RWPE2 (cell line): ENCODE measurements around the gene PLEKHD1.

ENCODE experiments used
- ATAC-seq: fragments of 200-7000 bp; cut with Tn5 transposase; 3 replicates; pipeline ENCODE4 v1.9.1; 2021; ENCODE audit warnings: low read depth
- DNase-seq: peaks from one replicate; pipeline ENCODE4 v3.0.0-alpha.2; 2020; ENCODE audit warnings: low spot score
- H3K27ac ChIP-seq: fragments of 450-650 bp; 2 replicates; pipeline ENCODE4 v1.5.1; 2017; ENCODE audit warnings: mild to moderate bottlenecking; ENCODE audit not compliant: poor library complexity, severe bottlenecking
- H3K27me3 ChIP-seq: fragments of 250-450 bp; sonication (Bioruptor Pico); 2 replicates; pipeline ENCODE4 v1.5.1; 2021; ENCODE audit warnings: mild to moderate bottlenecking, moderate library complexity; ENCODE audit not compliant: insufficient read depth, poor library complexity, severe bottlenecking
- H3K36me3 ChIP-seq: fragments of 250-450 bp; sonication (Bioruptor Pico); 2 replicates; pipeline ENCODE4 v1.5.1; 2020; ENCODE audit warnings: low read depth, mild to moderate bottlenecking, moderate library complexity
- H3K4me1 ChIP-seq: fragments of 250-450 bp; sonication (Bioruptor Pico); 2 replicates; pipeline ENCODE4 v1.5.1; 2021; ENCODE audit warnings: mild to moderate bottlenecking, moderate library complexity; ENCODE audit not compliant: insufficient read depth, poor library complexity, severe bottlenecking
- H3K4me3 ChIP-seq: fragments of 250-450 bp; sonication (Bioruptor Pico); 2 replicates; pipeline ENCODE4 v1.5.1; 2021; ENCODE audit warnings: mild to moderate bottlenecking, moderate library complexity; ENCODE audit not compliant: severe bottlenecking
- H3K9me3 ChIP-seq: fragments of 250-450 bp; sonication (Bioruptor Pico); 2 replicates; pipeline ENCODE4 v1.5.1; 2021; ENCODE audit warnings: mild to moderate bottlenecking, moderate library complexity; ENCODE audit not compliant: severe bottlenecking
- CTCF ChIP-seq: fragments of 450-650 bp; IDR thresholded peaks from one replicate; pipeline ENCODE4 v1.5.1; 2017; ENCODE audit warnings: mild to moderate bottlenecking, moderate library complexity; ENCODE audit not compliant: poor library complexity, severe bottlenecking

PLEKHD1 gene

GRCh38 chr14:69561893-69562292 lies 77.4 kb downstream of the PLEKHD1 start:
- H3K4me3 ChIP-seq: no peak overlapping the region
- no peak for DNase-seq

GRCh38 chr14:69567563-69567962 lies 83.0 kb downstream of the PLEKHD1 start:
- ATAC-seq (no peak), DNase-seq (no peak)
- H3K9me3 ChIP-seq: no peaks in the 10 kb centered on the region
- no peaks in the 10 kb centered on the region for H3K36me3 ChIP-seq
- TF ChIP-seq CTCF: no peak
- H3K4me3 ChIP-seq: no peak overlapping the region
- H3K27me3 ChIP-seq: peaks cover 91% of the 10 kb centered on the region
- H3K27ac ChIP-seq: no peak overlapping the region
- no peaks in the 10 kb centered on the region for H3K4me1 ChIP-seq

More at GRCh38 chr14:69561893-69562292, 77.4 kb downstream of the PLEKHD1 start:
- no peak for ATAC-seq
- H3K36me3 ChIP-seq: no peaks in the 10 kb centered on the region
- no peak overlapping the region for H3K27ac ChIP-seq
- TF ChIP-seq CTCF: no peak
- H3K9me3 ChIP-seq: no peaks in the 10 kb centered on the region
- H3K27me3 ChIP-seq: peaks cover 63% of the 10 kb centered on the region
- no peaks in the 10 kb centered on the region for H3K4me1 ChIP-seq

GRCh38 chr14:69569859-69570258 lies 85.3 kb downstream of the PLEKHD1 start:
- Histone ChIP-seq H3K4me1 (peaks cover 1% of the 10 kb centered on the region), H3K27ac (no peak overlapping the region), H3K36me3 (no peaks in the 10 kb centered on the region), H3K9me3 (no peaks in the 10 kb centered on the region), H3K27me3 (peaks cover 97% of the 10 kb centered on the region), H3K4me3 (no peak overlapping the region)
- TF ChIP-seq CTCF: no peak
- DNase-seq (no peak), ATAC-seq (no peak)

GRCh38 chr14:69570836-69571330 lies 86.4 kb downstream of the PLEKHD1 start:
- H3K4me3 ChIP-seq: no peak overlapping the region
- H3K27me3 ChIP-seq: peaks cover 97% of the 10 kb centered on the region
- no peak for DNase-seq
- peaks cover 2% of the 10 kb centered on the region for H3K4me1 ChIP-seq
- ATAC-seq: no peak
- no peak for TF ChIP-seq CTCF
- H3K27ac ChIP-seq: no peak overlapping the region
- no peaks in the 10 kb centered on the region for H3K36me3 ChIP-seq
- no peaks in the 10 kb centered on the region for H3K9me3 ChIP-seq

- H3K9me3 ChIP-seq: no peaks in the 10 kb centered on the region
- no peak overlapping the region for H3K27ac ChIP-seq
- peaks cover 96% of the 10 kb centered on the region for H3K27me3 ChIP-seq
- TF ChIP-seq CTCF: no peak
- H3K36me3 ChIP-seq: no peaks in the 10 kb centered on the region
- H3K4me3 ChIP-seq: peak overlapping the region; percentile 26
- H3K4me1 ChIP-seq: peaks cover 2% of the 10 kb centered on the region
- ATAC-seq (peak; percentile 8; the same call in 1 of the 3 replicates), DNase-seq (no peak)
Measured at GRCh38 chr14:69571449-69572029, 87.0 kb downstream of the PLEKHD1 start.
